Tracheal epithelial cell (primary cell): ENCODE data around the gene TMEM14B. TPM values are rescaled to one million over a fixed set of nuclear protein-coding genes. Genes with fewer than 3 reads are reported as not detected.

Experiments used
- total RNA-seq: library from RNA; depleted of rRNA; stranded (reverse); fragments of >200 nt; gene quantifications from 2 replicates; pipeline ENCODE4 v1.2.1, GENCODE V29; 2014

The TMEM14B gene
- total RNA-seq, result 67.6 and 84.8 TPM in 2 replicates

DNA sequence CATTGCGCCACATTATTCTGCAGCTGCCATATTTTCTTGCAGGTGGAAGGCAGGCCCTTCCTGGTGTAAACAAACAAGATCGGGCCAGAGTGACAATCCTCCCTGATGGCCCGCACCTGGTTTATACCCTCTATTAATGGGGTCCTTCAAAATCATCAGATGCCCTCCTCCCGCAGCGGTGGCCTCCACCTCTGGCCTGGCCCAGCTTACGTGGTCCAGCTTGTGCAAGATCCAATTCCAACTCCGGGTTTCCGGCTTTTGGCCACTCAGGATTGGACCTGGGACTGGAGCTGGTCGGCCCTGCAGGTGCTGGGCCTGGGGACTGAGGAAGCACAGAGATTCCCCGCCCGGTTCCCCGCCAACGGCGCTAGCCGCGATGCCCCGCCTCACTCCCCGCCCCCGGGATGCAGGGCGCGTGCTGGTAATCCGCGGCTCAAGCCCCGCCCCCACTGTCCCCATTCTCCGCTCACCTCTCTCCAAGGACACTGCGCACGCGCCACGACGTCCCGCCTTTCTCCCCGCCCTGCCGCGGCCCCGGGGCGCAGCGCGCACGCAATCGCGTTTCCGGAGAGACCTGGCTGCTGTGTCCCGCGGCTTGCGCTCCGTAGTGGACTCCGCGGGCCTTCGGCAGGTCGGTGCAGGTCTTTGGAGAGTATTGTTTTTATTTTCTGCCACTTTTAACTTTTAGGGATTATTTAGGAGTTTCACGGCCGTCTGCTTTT is at the start of gene TMEM14B:
Gene TMEM14B, plus strand, starts transcription at position 555 of the 722 bp plus-strand sequence. CDS start 1,441 bp downstream, outside the sequence.

DNA sequence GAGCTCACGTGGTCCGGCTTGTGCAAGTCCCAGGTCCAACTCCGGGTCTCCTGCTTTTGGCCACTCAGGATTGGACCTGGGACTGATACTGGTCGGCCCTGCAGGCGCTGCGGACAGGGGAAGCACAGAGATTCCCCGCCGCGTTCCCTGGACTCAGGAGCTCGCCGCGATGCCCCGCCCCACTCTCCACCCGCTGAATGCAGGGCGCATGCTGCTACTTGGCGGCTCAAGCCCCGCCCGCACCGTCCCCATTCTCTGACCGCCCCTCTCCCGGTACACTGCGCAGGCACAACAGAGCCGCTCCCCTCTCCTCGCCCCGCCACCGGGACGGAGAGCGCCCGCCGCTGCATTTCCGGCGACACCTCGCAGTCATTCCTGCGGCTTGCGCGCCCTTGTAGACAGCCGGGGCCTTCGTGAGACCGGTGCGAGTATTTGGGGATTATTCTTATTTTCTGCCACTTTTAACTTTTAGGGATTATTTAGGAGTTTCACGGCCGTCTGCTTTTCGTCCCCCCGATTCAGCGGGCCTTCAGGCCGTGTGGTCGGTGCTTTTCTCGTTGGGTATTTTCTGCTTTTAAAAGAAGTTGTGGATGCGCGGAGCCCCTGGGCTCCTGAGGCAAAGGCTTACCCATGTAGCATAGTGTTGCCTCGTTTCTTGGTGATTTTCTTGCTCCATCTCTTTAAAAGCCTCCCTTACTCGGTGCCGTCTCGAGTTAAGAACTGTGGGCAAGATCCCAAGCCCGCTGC is 24.6 kb upstream of the TMEM14B start, which contains the start of gene TMEM14C:
Gene TMEM14C, plus strand, starts transcription at position 251 of the 747 bp plus-strand sequence. CDS start 1,544 bp downstream, outside the sequence.

Other genes with a start within 250 kb of the TMEM14B start
- 8.1 and 8.4 TPM in 2 replicates for gene GCNT2, start 226.5 kb upstream of the TMEM14B start, total RNA-seq
- gene C6orf52, start 53.2 kb upstream of the TMEM14B start, total RNA-seq, result 0.96 and 1.3 TPM in 2 replicates
- gene PAK1IP1, start 52.8 kb upstream of the TMEM14B start, total RNA-seq, result 23.1 and 28.6 TPM in 2 replicates
- gene TMEM14C, start 24.7 kb upstream of the TMEM14B start, total RNA-seq, result 143 and 165 TPM in 2 replicates
- gene MAK, start 90.7 kb downstream of the TMEM14B start, total RNA-seq, result under 0.01 TPM in 1 of 2 replicates, not detected in the other
- gene GCM2, start 134.2 kb downstream of the TMEM14B start, total RNA-seq, result not detected in 2 replicates
- 0.48 and 0.64 TPM in 2 replicates for gene SYCP2L, start 139.2 kb downstream of the TMEM14B start, total RNA-seq